Measurements from ENCODE around the gene CACNA1I. TPM values are rescaled to one million over a fixed set of nuclear protein-coding genes. Genes with fewer than 3 reads are reported as not detected.

Gene CACNA1I
- total and polyA plus RNA-seq, 12 donors, result under 0.01 to 0.06 (median 0.05) TPM; not detected in 6

- no peak overlapping the region for H3K4me3 ChIP-seq
- intact Hi-C loops (cut with DNase I), result loop anchor here in 1 of 10 donors (5.0 kb wide), 1 partner anchor 312 kb away; no protein-coding TSS in a partner anchor
Measured at GRCh38 chr22:39703928-39704639, 133.5 kb downstream of the CACNA1I start.

DNA sequence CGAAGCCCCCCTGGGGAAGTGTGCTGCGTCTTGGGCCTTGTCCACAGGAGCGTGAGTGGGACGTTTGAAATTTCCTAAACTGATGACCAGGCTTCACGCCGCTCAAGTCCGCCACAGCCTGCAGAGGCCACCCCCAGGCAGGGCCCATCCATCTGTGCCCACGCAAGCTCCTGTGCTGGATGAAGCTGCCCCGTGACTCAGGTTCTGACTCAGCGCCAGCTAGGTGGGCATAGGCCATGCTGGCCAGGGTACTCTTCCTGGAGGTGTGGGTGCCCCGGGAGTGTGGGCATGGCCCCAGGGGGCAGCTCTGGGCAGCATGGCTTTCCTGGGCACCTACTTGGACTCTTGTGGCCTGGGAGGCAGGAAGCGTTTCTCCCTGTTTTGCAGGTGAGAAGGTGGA lies 134.8 kb downstream of the CACNA1I start:
- ATAC-seq (no peak), DNase-seq (no peak)
- Histone ChIP-seq H3K4me1 (peaks cover 0 to 12% (median under 1%) of the 10 kb centered on the region in 9 donors), H3K9me3 (no peaks in the 10 kb centered on the region), H3K36me3 (no peaks in the 10 kb centered on the region), H3K27me3 (peaks cover 0 to 70% (median 21%) of the 10 kb centered on the region in 7 donors), H3K4me3 (no peak overlapping the region), H3K27ac (no peak overlapping the region)
- WGBS, 2 donors, result 92 to 95% methylated on average over 12 of the region's 12 CpGs
- intact Hi-C loops (cut with DNase I), result no loop called here
- TF ChIP-seq CTCF (IDR thresholded peaks at IDR 0.05), result no peak

More at GRCh38 chr22:39703928-39704639, 133.5 kb downstream of the CACNA1I start:
- WGBS, 2 donors, result 56 to 61% methylated on average over 17 of the region's 17 CpGs
- Histone ChIP-seq H3K36me3 (no peaks in the 10 kb centered on the region), H3K27me3 (peaks cover 0 to 71% (median 30%) of the 10 kb centered on the region in 7 donors), H3K27ac (no peak overlapping the region), H3K9me3 (no peaks in the 10 kb centered on the region), H3K4me1 (peaks cover 0 to 11% (median 0%) of the 10 kb centered on the region in 9 donors)
- DNase-seq, result peak; percentile 13 to 38
- ATAC-seq, result peak in 6 of 8 donors; percentile 52 to 82 (median 74)
- TF ChIP-seq CTCF (IDR thresholded peaks at IDR 0.05), result no peak

DNA sequence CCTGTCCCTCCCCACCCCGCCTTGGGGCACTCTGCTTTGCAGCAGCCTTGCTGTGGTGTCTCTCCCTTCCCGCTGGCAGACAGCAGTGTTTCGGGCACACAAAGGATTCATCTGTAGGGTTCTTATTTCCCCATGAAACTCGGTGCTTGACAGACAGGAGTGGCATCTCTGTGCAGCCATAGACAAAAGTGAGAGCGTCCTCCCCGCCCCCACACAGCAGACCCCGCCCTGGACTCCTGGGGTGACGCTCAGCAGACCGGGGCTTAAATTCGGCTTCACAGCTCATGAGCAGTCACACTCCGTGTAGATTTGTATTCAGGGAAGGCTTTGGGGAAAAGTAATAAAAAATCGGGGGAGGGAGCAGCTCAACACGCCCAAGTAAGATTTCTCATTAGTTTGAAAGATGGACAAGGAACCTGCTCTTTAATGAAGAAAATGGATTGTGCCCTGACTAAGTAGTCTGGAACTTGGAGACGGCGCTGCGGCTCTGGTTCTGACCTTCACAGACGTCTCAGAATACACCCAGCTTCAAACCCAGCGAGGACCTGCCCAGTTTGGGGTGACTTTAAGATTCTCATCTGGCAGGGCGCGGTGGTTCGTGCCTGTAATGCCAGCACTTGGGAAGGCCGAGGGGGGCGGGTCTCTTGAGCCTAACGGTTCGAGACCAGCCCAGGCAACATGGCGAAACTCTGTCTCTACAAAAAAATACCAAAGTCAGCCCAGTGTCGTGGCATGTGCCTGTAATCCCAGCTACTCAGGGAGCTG lies 136.0 kb downstream of the CACNA1I start:
- no peaks in the 10 kb centered on the region for H3K36me3 ChIP-seq
- H3K27me3 ChIP-seq, result peaks cover 0 to 64% (median 12%) of the 10 kb centered on the region in 7 donors
- ATAC-seq (no peak), DNase-seq (no peak)
- peaks cover 0 to 20% (median 4%) of the 10 kb centered on the region in 9 donors for H3K4me1 ChIP-seq
- H3K9me3 ChIP-seq, result no peaks in the 10 kb centered on the region
- no peak overlapping the region for H3K27ac ChIP-seq
- TF ChIP-seq CTCF (IDR thresholded peaks at IDR 0.05), result no peak
- 75 to 76% methylated on average over 27 of the region's 27 CpGs for WGBS, 2 donors
- no peak overlapping the region for H3K4me3 ChIP-seq
- intact Hi-C loops (cut with DNase I), result no loop called here

DNA sequence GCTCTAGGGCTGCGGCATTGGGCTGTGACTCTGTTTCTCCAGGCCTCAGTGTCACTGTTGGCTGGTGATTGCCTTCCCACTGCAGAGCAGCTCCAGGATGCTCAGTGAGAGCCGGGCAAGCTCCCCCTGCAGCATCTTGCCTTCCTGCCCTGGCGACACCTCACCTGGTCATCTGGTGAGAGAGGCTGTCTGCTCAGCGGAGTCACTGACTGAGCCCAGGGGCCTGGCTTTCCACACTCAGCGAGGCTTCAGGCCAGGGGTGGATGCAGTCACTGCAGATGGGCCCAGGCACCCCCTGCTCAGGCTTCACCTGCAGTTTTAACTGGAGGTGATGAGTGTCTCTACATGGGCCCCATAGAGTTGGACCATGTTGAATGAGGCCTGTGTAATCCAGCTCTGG lies 136.8 kb downstream of the CACNA1I start:
- Histone ChIP-seq H3K9me3 (no peaks in the 10 kb centered on the region), H3K27me3 (peaks cover 0 to 67% (median 17%) of the 10 kb centered on the region in 7 donors), H3K27ac (no peak overlapping the region), H3K36me3 (no peaks in the 10 kb centered on the region), H3K4me3 (no peak overlapping the region), H3K4me1 (peaks cover 0 to 20% (median 4%) of the 10 kb centered on the region in 9 donors)
- WGBS, 2 donors, result 91 to 92% methylated on average over 5 of the region's 5 CpGs
- intact Hi-C loops (cut with DNase I), result no loop called here
- DNase-seq (no peak), ATAC-seq (no peak)
- no peak for TF ChIP-seq CTCF (IDR thresholded peaks at IDR 0.05)
